ENCODE measurements around the gene MDN1.

DNA sequence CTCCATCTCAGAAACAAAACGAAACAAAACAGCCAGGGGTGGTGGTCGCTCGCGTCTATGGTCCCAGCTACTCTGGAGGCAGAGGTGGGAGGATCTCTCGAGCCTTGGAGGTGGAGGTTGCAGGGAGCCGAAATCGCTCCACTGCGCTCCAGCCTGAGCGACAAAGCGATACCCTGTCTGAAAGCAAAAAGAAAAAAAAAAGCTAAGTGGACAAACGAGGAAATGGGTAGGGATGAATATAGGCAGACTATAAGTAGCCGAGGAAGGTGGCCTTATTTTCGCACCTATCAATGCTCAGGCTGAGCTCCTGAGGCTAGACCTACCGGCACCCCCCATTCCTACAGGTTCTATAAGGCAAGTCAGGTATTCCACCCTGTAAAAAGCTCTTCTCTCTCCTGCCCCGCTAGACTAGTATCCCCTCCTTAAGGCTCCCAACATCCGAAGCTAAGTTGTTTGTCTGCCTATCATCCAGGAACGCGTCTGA, 9.4 kb upstream of the MDN1 start:
- TF ChIP-seq POLR2A (IDR thresholded peaks at IDR 0.05; ENCODE audit: insufficient read depth in 1 of 2, low read depth in 2 of 2, low read length in 2 of 2), result no peak
- no peak for TF ChIP-seq RCOR2 (CRISPR knock-in tag; IDR thresholded peaks at IDR 0.05)
- no peak for TF ChIP-seq ZNF749 (CRISPR knock-in tag; IDR thresholded peaks at IDR 0.05; ENCODE audit: borderline replicate concordance)
- no peak for TF ChIP-seq GPBP1L1 (CRISPR knock-in tag; IDR thresholded peaks at IDR 0.05)

All from HepG2 (cell line).